ENCODE measurements around the gene CACFD1.
"Not testable (repeated sequence)": the region's sequence is repeated elsewhere in the genome, so short reads cannot be mapped to it uniquely, and the experiment has no call there.

CACFD1 gene

DNA sequence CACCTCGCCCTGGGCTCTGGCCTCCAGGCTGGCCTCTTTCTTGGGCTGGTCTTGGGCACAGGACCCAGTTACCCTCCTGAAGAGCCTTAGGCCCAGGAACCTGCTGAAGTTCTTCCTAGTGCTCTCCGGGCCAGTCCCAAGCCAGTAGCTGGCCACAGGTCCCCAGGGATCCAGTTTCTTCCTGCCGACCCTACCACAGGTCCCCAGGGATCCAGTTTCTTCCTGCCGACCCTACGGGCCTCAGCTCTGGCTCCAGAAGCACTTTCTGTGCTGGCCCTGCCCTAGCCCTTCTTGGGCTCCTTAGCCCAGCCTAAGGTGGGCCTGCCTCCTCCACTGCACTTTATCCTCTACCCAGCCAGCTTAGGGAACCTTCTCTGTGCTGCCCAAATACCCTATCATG is 18.2 kb upstream of the CACFD1 start:
- DNase-seq = no peak

DNA sequence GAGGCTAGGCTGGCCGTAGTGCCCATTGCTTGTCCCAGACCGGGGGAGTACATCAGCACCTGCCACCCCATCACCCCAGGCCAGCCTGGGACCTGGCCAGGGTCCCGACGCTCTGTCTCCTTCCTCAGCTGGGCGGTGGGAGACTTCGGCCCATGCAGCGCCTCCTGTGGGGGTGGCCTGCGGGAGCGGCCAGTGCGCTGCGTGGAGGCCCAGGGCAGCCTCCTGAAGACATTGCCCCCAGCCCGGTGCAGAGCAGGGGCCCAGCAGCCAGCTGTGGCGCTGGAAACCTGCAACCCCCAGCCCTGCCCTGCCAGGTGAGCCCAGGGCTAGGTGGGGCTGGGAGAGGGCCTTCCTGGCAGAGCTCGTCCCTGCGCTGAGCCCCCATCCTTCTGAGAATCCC is 16.5 kb upstream of the CACFD1 start:
- no peak for DNase-seq

DNA sequence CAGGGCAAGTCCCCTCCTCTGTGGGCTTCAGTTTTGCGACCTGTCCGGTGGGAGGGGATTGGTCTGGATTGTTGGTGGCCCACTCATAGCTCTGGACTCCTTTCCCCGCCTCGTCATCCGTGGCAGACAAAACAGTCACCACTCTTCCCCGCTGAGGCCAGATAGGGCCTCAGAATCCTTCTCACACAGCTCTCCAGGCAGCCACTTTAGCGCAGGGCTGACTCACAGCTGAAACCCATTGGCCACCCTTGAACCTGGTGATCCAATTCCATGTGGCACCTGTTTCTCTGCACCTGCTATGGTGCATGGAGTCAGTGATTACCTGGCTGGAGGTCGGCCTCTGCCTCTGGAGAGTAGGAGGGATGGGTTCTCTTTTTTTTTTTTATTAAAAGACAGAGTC is 15.8 kb upstream of the CACFD1 start:
- DNase-seq = no peak

- no peak for DNase-seq
Observed at GRCh38 chr9:133445293-133445969, 14.3 kb upstream of the CACFD1 start.

- no peak for DNase-seq
Observed at GRCh38 chr9:133448487-133448972, 11.2 kb upstream of the CACFD1 start.

- no peak for DNase-seq
Observed at GRCh38 chr9:133449760-133450159, 10.0 kb upstream of the CACFD1 start.

DNA sequence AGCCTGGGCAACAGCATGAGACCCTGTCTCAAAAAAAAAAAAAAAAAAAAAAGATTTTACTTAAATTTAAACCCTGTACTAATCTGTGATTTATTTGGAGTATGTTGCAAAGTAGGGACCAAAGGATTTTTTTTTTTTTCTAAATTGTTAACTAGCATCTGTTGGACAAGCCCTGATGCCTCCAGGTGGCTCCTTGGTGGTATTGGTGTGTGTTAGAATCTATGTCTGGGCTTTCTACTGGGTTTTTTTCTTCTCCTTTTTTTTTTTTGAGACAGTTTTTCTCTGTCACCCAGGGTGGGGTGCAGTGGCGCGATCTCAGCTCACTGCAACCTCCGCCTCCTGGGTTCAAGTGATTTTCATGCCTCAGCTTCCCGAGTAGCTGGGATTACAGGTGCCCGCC is 7.9 kb upstream of the CACFD1 start:
- not testable (repeated sequence) for DNase-seq

GRCh38 chr9:133452562-133452961 is 7.2 kb upstream of the CACFD1 start:
- no peak for DNase-seq

GRCh38 chr9:133453651-133454050 is 6.1 kb upstream of the CACFD1 start:
- DNase-seq = no peak

- DNase-seq = no peak
Observed at GRCh38 chr9:133454325-133454724, 5.5 kb upstream of the CACFD1 start.

- no peak for DNase-seq
Observed at GRCh38 chr9:133454943-133455673, 4.7 kb upstream of the CACFD1 start.

GRCh38 chr9:133455936-133456335 is 3.8 kb upstream of the CACFD1 start:
- no peak for DNase-seq

- no peak for DNase-seq
Observed at GRCh38 chr9:133456409-133456808, 3.4 kb upstream of the CACFD1 start.

- no peak for DNase-seq
Observed at GRCh38 chr9:133457233-133457632, 2.5 kb upstream of the CACFD1 start.

DNA sequence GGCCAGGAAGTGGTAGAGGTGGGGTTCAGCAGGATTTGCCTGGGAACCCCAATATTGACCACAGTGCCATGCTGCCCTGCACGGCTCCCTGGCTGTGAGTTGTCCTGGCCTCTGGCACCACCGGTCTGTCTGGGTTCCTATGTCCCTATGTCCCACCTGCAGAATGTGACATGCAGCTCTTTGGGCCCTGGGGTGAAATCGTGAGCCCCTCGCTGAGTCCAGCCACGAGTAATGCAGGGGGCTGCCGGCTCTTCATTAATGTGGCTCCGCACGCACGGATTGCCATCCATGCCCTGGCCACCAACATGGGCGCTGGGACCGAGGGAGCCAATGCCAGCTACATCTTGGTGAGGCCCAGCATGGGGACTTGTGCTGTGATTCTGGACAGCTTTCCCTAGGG is 2.0 kb upstream of the CACFD1 start:
- DNase-seq = no peak

- no peak for DNase-seq
Observed at GRCh38 chr9:133458643-133459312, 1.0 kb upstream of the CACFD1 start.

DNA sequence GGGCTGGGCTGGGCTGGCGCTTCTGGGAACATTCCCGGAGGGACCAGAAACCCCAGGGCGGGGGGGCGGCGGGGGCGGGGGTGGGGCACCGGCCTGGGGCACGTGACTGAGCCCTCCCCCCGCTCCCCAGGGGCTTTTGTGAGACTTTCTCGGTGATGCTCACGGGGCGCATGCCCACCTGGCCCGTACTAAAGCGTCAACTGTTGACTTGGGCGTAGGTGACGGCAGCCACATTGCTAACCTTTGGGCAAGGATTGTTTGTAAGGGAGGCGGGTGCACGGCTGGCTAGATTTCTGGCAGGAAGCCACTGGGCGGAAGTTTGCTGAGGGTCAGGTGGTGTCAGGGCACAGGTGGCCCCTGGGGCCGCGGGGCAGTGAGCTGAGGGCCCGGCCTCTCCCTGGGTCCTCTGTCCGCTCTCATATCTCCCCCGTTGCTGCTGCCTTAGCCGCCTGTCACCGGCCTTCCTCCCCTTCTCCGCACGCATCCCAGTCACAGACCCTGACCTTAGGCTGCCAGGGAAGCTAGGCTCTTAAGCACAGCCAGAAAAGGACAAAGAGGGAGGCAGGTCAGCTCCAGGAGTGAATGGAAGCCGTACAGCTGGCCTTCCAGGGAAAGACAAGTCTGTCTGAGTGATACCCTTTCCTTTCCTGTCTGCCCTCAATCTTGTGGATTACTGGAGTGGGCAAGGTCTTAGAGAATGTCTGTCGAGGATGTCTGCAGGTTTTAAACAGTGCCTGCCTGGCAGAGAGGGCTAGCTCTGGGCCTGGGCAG is 812 bp downstream of the CACFD1 start:
- peak in 5 of 6 experiments; percentile 32 to 69 (median 59) for DNase-seq

DNA sequence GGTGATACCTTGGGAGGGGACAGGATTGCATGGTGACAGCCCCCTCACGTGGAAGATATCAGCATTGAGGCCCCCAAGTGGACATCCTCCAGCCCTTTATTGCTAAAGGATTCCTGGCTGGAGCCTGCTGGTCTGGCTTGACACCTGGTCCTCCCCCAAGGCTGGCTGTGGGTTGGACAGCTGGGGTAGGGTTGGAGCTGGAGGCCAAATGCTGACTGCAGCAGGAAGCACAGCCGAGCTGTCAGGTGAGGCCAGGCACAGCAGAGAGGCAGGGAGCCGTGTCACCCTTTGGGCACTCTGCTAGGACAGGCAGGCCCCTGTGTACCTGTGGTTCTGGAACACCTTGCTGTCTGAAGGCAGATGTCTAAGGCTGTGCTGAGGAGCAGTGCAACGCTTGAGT is 2.2 kb downstream of the CACFD1 start:
- no peak for DNase-seq

DNA sequence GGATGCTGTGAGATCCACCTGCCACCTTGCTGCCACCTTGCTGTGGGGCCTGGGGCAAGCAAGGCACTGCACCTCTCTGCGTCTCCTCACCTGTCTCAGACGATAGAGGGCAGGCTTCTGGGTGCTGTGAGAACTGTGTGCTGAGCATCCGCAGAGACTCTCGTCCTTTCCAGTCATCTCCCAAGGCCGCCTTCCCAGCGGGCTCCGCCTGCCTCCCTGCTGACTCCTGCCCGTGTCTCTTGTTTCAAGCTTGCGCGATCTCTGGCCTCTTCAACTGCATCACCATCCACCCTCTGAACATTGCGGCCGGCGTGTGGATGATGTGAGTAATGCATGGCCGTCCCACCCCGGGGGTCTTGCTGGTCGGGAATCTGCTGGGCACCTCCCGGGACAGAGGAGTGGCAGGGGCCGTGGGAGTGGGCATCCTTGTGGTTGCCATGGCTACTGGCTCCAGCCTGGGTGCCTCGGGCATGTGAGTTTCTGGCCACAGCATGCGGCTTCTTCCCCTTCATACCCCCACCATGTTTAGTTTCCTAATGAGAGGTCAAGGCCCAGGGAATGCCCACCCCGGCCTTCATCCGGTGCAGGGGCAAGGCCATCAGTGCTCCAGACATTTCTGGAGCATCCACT is 3.6 kb downstream of the CACFD1 start:
- no peak for DNase-seq

DNA sequence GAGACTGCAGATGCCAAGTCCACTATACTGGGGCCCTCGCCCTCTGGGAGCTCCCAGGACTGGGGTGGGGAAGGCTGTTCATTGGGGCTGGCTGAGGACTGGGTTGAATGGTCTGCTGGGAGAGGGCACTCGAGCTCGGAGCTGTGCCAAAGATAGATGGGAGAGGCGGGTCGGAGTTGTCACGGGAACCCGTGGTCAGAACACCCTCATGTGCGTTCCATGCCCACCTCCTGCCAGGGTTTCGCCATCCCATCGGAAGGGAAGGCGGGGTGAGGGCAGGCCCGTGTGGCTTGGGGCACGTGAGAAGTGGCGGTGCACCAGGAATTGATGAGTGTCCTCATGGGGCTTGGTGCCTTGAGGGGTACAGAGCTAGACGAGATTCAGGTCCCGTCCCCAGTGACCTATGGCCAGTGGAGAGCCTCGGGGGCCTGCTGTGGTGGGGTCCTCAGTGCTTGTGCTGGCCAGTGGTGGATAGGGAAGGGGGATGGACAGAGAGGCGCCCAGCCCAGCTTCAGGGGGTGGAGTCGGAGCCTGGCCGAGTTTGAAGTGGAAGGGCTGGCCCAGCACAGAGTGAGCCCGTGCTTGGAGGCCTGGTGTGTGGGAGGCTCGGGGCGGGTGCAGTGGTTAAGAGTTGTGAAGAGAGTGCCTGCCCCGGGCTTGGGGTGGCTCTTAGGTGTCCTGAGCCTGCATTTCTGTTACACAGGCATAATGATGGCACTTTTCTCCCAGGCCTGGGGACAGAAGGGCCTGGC is 4.3 kb downstream of the CACFD1 start:
- no peak for DNase-seq

- no peak for DNase-seq
Observed at GRCh38 chr9:133464638-133465037, 4.9 kb downstream of the CACFD1 start.

- no peak for DNase-seq
Observed at GRCh38 chr9:133465984-133466383, 6.2 kb downstream of the CACFD1 start.

All from stimulated activated naive CD4-positive, alpha-beta T cell (primary cell).